GM11168 (cell line): ENCODE measurements around the gene ZNF669.

Experiments
- in situ Hi-C: fragments of 300-500 bp; cut with MboI; formaldehyde crosslinking; loops from one replicate; pipeline ENCODE4 v1.12.0; 2022; ENCODE audit warnings: low sequenced_read_pairs; ENCODE audit not compliant: unreplicated experiment

ZNF669 gene

GRCh38 chr1:247111700-247112478 is 7.7 kb upstream of the ZNF669 start:
- in situ Hi-C loops: no loop called here

GRCh38 chr1:247111259-247111699 is 7.1 kb upstream of the ZNF669 start:
- in situ Hi-C loops: no loop called here

- in situ Hi-C loops: no loop called here
These were observed 6.6 kb upstream of the ZNF669 start for GRCh38 chr1:247110627-247111258.

- in situ Hi-C loops: no loop called here
These were observed 3.5 kb upstream of the ZNF669 start for GRCh38 chr1:247107694-247108093.

- in situ Hi-C loops: no loop called here
These were observed 1.8 kb upstream of the ZNF669 start for GRCh38 chr1:247105966-247106365.

DNA sequence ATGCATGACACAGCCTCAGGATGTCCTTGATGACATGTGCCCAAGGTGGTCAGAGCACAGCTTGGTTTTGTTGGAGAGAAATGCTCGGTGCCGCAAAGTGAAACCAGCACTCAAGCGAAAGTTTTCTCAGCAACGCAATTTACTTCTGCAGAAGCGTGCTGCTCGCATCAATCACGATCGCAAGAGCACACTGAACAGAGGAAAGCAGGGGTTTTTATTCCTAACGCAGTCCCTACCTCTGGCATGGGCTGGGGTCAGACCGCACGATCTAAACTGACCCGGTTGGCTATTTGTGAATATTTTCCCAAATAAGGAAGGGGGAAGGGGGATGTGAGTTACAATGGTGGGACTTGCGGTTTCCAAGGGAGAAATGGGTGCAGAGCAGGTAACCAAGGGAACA is 809 bp upstream of the ZNF669 start:
- in situ Hi-C loops: no loop called here

- in situ Hi-C loops: no loop called here
These were observed 1.8 kb downstream of the ZNF669 start for GRCh38 chr1:247102381-247102780.

DNA sequence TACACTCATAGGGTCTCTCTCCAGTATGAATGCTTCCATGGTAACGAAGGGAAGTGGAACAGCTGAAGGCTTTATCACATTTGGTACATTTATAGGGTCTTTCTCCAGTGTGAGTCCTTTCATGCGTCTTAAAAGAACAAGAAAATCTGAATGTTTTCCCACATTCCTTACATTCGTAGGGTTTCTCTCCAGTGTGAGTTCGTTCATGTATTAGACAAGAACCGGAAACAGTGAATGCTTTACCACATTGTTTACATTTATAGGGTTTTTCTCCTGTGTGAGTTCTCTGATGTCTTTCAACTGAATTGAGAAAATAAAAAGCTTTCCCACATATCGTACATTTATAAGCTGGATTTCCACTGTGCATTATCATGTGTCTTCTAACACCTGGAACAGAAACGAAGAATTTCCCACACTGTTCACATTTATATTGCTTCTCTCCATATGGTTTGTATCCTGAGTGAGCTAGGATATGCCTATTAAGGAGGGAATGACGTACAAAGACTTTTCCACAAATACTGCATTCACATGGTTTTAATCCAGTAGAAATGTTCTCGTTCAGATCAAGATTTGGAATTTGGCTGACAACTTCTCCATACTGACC is 3.4 kb downstream of the ZNF669 start:
- in situ Hi-C loops: no loop called here

DNA sequence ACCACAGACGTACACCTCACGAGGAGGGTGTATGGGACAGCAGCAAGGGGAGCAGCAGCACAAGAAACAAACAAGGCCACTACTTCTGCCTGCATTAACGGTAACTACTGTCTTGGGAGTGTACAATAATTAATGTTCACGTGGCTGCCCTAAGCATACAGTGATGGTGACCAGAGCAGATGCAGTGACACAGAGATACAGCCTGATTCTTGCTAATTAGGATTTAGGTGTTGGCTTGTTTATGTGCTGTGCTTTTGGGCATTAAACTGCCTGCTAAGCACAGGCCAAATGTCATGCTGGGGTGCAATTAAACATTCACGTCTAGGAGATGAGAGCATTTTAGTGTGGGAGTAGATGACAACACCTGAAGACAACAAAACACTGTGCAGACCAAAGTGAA is 7.2 kb downstream of the ZNF669 start:
- in situ Hi-C loops: no loop called here

DNA sequence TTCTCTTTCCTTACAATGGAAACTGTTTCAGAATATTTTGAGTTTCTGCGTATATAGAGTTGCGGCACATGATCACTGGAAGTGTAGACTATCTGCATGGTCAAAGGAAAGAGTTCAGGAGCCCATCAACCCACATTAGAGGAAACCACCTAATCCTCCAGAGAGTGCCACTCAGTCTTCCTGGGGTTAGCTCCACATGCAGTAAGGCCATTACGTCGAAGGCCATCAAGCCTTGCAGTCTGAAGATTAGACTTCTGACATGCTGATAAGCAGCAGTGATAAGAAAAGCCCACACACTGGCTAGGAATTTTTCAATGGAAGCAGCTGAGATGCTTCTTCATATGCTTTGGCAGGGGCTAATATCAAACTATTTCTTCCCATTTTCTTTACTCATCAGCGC is 7.6 kb downstream of the ZNF669 start:
- in situ Hi-C loops: no loop called here

DNA sequence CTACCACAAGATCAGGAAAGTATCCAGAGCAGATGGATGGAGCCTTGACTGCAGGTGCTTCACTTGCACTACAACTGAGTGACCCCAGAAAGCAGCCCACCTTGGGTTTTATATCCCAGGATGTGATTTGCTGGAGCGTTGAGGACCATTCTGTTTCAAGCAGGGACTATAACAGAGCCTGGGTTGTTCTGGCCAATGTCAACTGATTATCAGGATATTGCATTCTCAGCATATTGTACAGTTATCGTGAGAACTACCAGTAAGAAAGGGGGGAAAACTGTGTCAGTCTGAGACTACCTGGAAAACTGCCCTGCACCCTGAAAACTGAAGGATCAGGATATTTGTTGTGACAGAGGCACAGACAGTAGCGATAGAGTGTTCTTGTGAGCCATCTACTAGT is 8.0 kb downstream of the ZNF669 start:
- in situ Hi-C loops: no loop called here

GRCh38 chr1:247090455-247090854 is 13.7 kb downstream of the ZNF669 start:
- in situ Hi-C loops: no loop called here

DNA sequence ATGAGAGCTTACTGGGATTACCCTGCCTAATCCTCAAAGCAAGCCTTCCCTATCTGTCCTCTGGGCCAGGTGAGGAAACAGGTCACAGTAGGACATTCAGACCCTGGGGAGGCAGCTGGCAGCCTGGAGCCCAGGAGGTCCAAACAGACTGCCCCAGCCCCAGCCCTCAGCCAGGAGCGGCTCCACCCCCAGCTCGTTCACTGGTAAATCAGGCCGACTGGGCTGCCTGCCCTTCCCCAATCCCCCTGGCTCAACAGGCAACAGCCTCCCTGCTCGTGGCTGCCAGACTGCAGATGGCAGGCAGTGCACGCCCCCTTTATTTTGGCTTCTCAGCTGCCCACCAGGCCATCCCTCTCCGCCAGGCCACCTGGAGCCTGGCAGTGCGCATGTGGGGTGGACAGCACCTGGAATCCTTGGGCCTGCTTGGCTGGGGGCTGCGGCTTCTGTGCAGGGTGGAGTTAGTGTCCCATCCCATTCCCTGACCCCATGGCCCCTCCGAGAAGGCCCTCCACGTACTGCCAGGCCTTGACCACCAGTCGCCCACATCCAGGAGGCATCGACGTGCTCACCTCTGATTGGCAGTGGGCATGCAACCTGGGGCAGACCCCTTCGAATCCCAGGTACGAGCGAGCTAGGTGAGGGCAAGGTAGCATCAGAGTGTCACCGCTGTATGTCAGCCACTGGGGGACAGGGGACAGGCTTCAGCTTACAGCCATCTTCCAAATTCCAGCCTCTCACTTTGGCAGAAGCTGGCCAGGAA is 14.4 kb downstream of the ZNF669 start:
- in situ Hi-C loops: no loop called here

DNA sequence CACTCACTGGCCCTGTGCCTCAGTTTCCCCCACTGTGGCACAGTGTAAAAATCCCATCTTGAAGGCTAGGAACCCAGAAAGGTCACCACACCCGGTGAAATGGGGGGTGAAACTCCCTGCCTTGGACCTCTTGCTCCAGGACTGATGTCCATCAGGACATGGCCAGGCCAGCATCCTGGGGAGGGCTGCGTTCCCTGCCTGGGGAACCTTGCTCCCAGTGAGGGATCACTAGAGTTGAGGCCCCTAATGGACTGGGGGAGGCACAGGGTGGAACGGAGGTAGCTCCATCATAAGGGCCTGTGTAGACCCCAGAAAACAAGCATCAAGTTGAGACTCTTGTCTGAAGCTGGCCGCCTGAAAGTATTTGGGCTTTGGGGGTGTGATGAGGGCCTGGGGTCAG is 15.2 kb downstream of the ZNF669 start:
- in situ Hi-C loops: no loop called here

GRCh38 chr1:247087256-247087655 is 16.9 kb downstream of the ZNF669 start:
- in situ Hi-C loops: no loop called here

DNA sequence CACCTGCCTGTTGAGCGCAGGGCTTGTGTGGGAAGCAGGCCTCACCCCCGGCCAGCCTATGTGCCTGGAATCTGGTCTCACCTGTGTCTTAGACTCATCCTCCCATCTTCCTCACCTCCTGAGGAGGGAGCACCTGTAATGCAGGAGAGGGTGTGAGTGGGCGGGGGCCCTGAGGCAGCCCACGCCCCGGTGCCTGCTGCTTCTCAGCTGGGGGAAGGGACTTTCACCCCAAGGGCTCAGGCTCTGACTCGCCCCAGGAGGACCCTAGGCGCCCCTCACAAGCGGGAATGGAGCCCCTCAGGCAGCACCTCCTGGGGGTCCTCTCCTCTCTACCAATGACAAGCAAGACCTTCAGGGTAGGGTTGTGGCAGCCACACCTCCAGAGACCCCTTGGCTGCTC is 18.8 kb downstream of the ZNF669 start:
- in situ Hi-C loops: no loop called here

- in situ Hi-C loops: no loop called here
These were observed 19.4 kb downstream of the ZNF669 start for GRCh38 chr1:247084771-247085170.

DNA sequence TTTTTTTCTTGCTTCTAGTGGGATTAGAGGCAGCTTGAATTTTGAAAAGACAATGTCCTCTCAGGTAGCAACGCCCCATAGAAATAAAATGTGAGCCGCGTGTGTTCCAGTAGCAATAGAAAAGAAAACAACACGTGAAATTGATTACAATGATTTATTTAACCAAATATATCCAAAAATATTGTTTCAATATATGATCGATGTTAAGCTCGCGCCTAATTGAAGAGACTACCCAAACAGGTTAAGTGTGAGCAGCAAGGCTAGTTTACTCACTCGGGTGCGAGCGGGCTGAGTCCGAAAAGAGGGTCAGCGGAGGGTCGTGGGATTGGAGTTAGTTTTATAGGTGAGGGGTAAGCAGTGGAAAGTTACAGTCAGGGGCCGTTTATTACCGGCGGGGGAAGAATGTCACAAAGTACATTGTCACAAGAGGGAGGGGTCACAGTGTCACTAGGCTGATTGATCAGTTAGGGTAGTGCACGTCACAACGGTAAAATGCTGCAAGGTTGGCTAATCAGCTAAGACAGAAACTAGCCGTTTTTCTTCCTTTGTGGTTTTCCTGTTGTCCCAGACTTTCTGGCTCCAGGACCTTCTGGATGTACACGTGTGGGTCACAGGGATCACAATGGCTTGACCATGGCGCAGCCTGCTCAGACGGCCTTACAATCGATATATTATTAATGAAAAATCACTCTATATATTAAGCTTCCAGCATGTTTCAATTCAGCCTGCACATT is 24.8 kb downstream of the ZNF669 start:
- in situ Hi-C loops: no loop called here

DNA sequence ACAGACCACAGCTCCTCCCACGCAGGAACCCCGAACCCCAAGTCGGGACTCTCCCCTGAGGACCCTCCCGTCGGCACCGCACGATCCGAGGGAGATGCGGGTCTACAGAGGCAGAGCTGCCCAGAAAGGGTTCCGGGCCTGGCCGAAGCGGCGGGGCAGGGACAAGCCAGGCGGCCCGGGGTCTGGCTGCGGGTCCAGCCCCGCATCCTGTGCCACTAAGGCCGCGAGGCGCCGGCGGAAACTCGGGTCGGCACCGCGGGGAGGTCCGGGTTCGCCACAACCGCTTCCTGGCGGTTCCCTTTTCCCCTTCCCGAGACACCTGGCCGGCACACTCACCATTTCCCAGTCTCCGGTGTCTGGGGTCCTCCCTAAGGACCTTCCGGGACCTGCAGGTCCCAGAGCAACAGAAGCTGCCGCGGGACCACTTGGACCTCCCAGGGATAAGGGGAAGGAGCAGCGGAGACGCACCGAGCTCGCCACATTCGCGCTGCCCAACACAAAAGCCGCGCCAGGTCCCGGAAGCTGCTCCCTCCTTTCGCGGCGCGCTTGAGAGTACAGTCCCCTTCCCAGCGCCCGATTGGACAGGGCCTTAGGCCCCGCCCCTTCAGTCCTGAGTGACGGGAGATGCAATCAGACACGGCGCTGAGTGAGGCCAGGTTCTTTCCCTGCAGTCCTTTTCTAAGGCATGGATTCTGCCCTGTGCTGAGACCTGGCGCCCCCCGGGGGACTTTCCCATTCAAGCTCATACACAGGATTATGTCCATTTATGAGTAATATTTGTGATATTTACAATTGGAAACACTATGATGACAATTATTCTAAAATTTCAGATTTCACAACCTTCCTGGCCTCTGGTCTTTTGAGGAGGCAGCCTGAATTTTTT is 25.7 kb downstream of the ZNF669 start, which contains the start of gene ZNF670:
TSS of gene ZNF670 (minus strand) at position 554 of the 883 bp plus-strand sequence. CDS start at position 339, 215 bp downstream.
- in situ Hi-C loops: no loop called here
